OCI-LY7 (cell line): ENCODE data around the gene MINDY3. TPM values are rescaled to one million over a fixed set of nuclear protein-coding genes. Genes with fewer than 3 reads are reported as not detected.

Experiments used
- BruUV-seq: library from RNA; stranded (reverse); fragments of 400-500 nt; replicated peaks from 2 replicates; lab custom pipeline; 2021; lab: Mats Ljungman, UMichigan
- CTCF ChIA-PET: fragments of 300-600 bp; sonication (Branson Sonifier 250); formaldehyde crosslinking; loops from one replicate; lab custom pipeline; 2022; ENCODE audit warnings: antibody characterized with exemption; ENCODE audit not compliant: unreplicated experiment; lab: Charles Lee
- POLR2A ChIA-PET: fragments of 300-600 bp; sonication (Branson Sonifier 250); formaldehyde crosslinking; loops from one replicate; lab custom pipeline; 2022; ENCODE audit warnings: antibody characterized with exemption; lab: Charles Lee
- DNase-seq: peaks from one replicate; pipeline ENCODE4 v3.0.0-alpha.2; 2015; ENCODE audit warnings: low spot score
- H2AFZ ChIP-seq: fragments of 200-600 bp; sonication (generic), shearing (Covaris generic); 2 replicates; pipeline ENCODE4 v1.6.1; 2014; ENCODE audit warnings: mild to moderate bottlenecking, antibody characterized with exemption, low read length, moderate library complexity
- H3K27ac ChIP-seq: fragments of 200-600 bp; sonication (generic); 2 replicates; pipeline ENCODE4 v1.5.1; 2014; ENCODE audit warnings: mixed run types, low read depth, mild to moderate bottlenecking, moderate library complexity, low read length, inconsistent platforms; ENCODE audit not compliant: poor library complexity, severe bottlenecking
- H3K36me3 ChIP-seq: fragments of 200-600 bp; sonication (generic); 2 replicates; pipeline ENCODE4 v1.6.1; 2014; ENCODE audit warnings: mild to moderate bottlenecking, antibody characterized with exemption, low read length, moderate library complexity, mixed read lengths; ENCODE audit not compliant: insufficient read depth
- H3K4me1 ChIP-seq: fragments of 200-600 bp; sonication (generic); 2 replicates; pipeline ENCODE4 v1.5.1; 2014; ENCODE audit warnings: mild to moderate bottlenecking, low read length; ENCODE audit not compliant: insufficient read depth, poor library complexity, severe bottlenecking
- H3K4me2 ChIP-seq: fragments of 200-600 bp; sonication (generic); 2 replicates; pipeline ENCODE4 v1.6.1; 2014; ENCODE audit warnings: mild to moderate bottlenecking, low read length
- H3K4me3 ChIP-seq: fragments of 200-600 bp; sonication (generic); 2 replicates; pipeline ENCODE4 v1.5.1; 2014; ENCODE audit warnings: mild to moderate bottlenecking, low read depth, low read length; ENCODE audit not compliant: poor library complexity, severe bottlenecking
- H3K79me2 ChIP-seq: fragments of 200-600 bp; sonication (generic); 2 replicates; pipeline ENCODE4 v1.6.1; 2016; ENCODE audit warnings: low read depth, mild to moderate bottlenecking, low read length, moderate library complexity, mixed read lengths; ENCODE audit not compliant: insufficient read depth
- H3K9me2 ChIP-seq: fragments of 200-600 bp; sonication (generic); 2 replicates; pipeline ENCODE4 v1.6.1; 2016; ENCODE audit warnings: mild to moderate bottlenecking, low read length, mixed read lengths; ENCODE audit not compliant: insufficient read depth
- H3K9me3 ChIP-seq: fragments of 200-600 bp; sonication (generic); 2 replicates; pipeline ENCODE4 v1.6.1; 2014; ENCODE audit warnings: mild to moderate bottlenecking, mixed run types, low read length, mixed read lengths
- H4K20me1 ChIP-seq: fragments of 200-600 bp; sonication (generic); 2 replicates; pipeline ENCODE4 v1.6.1; 2014; ENCODE audit warnings: mild to moderate bottlenecking, antibody characterized with exemption, low read length, moderate library complexity, mixed read lengths; ENCODE audit not compliant: insufficient read depth
- EZH2phosphoT487 ChIP-seq: fragments of 200-600 bp; sonication (generic); IDR thresholded peaks from 2 replicates; pipeline ENCODE4 v1.6.1; 2018; ENCODE audit warnings: low read depth, borderline replicate concordance, mild to moderate bottlenecking, mixed run types, antibody characterized with exemption, low read length, moderate library complexity, mixed read lengths
- intact Hi-C: fragments of 100-400 bp; cut with micrococcal nuclease; formaldehyde crosslinking; loops from one replicate; pipeline ENCODE4 v1.10.0; 2022; ENCODE audit not compliant: unreplicated experiment
- total RNA-seq, 2 experiments: library from RNA; depleted of rRNA in 1 of 2; stranded (reverse); fragments of >200 nt in 1 of 2; shearing (Covaris generic) in 1 of 2; gene quantifications; 2 replicates each; pipeline ENCODE4 v1.2.3, GENCODE V29; 2014 to 2022
- TF ChIP-seq, protein P1 (sequence below): fragments of 200-600 bp; sonication (generic); conservative IDR thresholded peaks from 2 replicates; pipeline ENCODE4 v1.5.1; 2014; ENCODE audit warnings: mild to moderate bottlenecking, antibody characterized with exemption, low read length, moderate library complexity, mixed read lengths

The MINDY3 gene
- total RNA-seq, 2 experiments from 2014 or later = 15.7 to 23.3 TPM

GRCh38 chr10:15884447-15884846, 24.1 kb upstream of the MINDY3 start:
- Histone ChIP-seq H2AFZ (no peak overlapping the region), H3K9me2 (no peaks in the 10 kb centered on the region), H3K4me1 (no peaks in the 10 kb centered on the region), H4K20me1 (no peaks in the 10 kb centered on the region), H3K79me2 (no peaks in the 10 kb centered on the region), H3K27ac (no peak overlapping the region), H3K9me3 (no peaks in the 10 kb centered on the region), H3K36me3 (no peaks in the 10 kb centered on the region), H3K4me3 (no peak overlapping the region), H3K4me2 (no peak overlapping the region)
- ChIA-PET CTCF (no interaction called here), POLR2A (interaction anchor here (0.7 to 1.1 kb wide), 2 partner anchors 24 to 651 kb away, joined by 3 read pairs; partner anchors contain the start of gene MINDY3)
- no peak for DNase-seq
- intact Hi-C loops = no loop called here
- no peak for TF ChIP-seq EZH2phosphoT487
- TF ChIP-seq, protein P1, sequence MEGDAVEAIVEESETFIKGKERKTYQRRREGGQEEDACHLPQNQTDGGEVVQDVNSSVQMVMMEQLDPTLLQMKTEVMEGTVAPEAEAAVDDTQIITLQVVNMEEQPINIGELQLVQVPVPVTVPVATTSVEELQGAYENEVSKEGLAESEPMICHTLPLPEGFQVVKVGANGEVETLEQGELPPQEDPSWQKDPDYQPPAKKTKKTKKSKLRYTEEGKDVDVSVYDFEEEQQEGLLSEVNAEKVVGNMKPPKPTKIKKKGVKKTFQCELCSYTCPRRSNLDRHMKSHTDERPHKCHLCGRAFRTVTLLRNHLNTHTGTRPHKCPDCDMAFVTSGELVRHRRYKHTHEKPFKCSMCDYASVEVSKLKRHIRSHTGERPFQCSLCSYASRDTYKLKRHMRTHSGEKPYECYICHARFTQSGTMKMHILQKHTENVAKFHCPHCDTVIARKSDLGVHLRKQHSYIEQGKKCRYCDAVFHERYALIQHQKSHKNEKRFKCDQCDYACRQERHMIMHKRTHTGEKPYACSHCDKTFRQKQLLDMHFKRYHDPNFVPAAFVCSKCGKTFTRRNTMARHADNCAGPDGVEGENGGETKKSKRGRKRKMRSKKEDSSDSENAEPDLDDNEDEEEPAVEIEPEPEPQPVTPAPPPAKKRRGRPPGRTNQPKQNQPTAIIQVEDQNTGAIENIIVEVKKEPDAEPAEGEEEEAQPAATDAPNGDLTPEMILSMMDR = no peak
- no TSS peak for BruUV-seq

DNA sequence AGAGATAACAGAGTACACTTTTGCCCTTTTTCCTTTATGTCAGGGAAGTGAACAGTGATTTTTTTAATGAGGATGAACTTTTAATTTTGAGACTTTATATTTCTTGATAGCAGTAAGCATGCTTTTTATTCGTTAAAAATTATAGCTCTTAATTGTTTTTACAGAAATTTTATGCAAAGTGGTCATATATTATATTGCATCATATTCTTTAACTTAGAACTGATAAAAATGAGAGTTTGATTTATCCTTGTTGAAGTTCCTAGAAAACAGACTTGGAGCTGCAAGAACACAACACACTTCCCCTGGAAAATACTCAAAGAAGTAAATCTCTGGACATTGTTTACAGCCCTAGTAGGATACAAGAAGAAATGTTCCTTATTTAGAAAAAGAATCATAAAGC, 21.2 kb upstream of the MINDY3 start:
- Histone ChIP-seq H2AFZ (no peak overlapping the region), H3K9me3 (no peaks in the 10 kb centered on the region)
- CTCF ChIA-PET = no interaction called here

DNA sequence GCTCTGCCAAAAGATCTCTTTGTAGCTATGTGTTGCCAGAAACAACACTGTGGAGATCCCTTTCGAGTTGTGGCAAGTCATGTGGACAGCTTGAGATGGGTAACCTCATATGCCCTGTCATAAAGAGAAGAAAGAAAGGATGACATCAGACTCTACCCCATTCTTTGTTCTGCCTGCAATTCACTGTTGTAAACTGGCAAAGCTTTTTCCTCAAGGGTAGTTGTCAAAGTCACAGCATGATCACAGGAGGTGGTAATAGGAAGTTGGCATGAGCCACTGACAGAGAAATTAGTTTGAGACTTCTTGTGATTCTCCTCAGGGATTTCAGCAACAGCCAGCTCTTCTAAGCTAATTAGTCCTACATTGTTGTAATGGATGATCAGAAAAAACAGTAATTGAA, 19.4 kb upstream of the MINDY3 start:
- Histone ChIP-seq H3K4me2 (no peak overlapping the region), H4K20me1 (no peaks in the 10 kb centered on the region), H3K36me3 (no peaks in the 10 kb centered on the region), H3K9me2 (no peaks in the 10 kb centered on the region), H3K9me3 (no peaks in the 10 kb centered on the region), H3K4me1 (no peaks in the 10 kb centered on the region), H3K27ac (no peak overlapping the region), H2AFZ (no peak overlapping the region), H3K4me3 (no peak overlapping the region), H3K79me2 (no peaks in the 10 kb centered on the region)
- intact Hi-C loops = no loop called here
- DNase-seq = no peak
- ChIA-PET CTCF (interaction anchor here (0.6 kb wide), 1 partner anchor 1994 kb away, joined by 3 read pairs; no protein-coding TSS in a partner anchor), POLR2A (no interaction called here)
- TF ChIP-seq, protein P1 = no peak
- TF ChIP-seq EZH2phosphoT487 = no peak
- no TSS peak for BruUV-seq

More for the DNA sequence above, 21.2 kb upstream of the MINDY3 start:
- no peaks in the 10 kb centered on the region for H3K4me1 ChIP-seq
- no peaks in the 10 kb centered on the region for H3K36me3 ChIP-seq
- TF ChIP-seq EZH2phosphoT487 = no peak
- TF ChIP-seq, protein P1 = no peak
- BruUV-seq = no TSS peak
- H3K27ac ChIP-seq = no peak overlapping the region
- no peaks in the 10 kb centered on the region for H4K20me1 ChIP-seq
- POLR2A ChIA-PET = interaction anchor here (0.5 kb wide), 1 partner anchor 17 kb away, joined by 3 read pairs; no protein-coding TSS in a partner anchor
- H3K4me3 ChIP-seq = no peak overlapping the region
- intact Hi-C loops = no loop called here
- no peak for DNase-seq
- H3K9me2 ChIP-seq = no peaks in the 10 kb centered on the region
- no peak overlapping the region for H3K4me2 ChIP-seq
- H3K79me2 ChIP-seq = no peaks in the 10 kb centered on the region
